K562 (cell line): ENCODE measurements around the gene ANK2. TPM values are rescaled to one million over a fixed set of nuclear protein-coding genes. Genes with fewer than 3 reads are reported as not detected.

Experiments used
- ATAC-seq: fragments of 200-7000 bp; cut with Tn5 transposase; 3 replicates; pipeline ENCODE4 v1.9.1; 2020; ENCODE audit warnings: moderate library complexity
- BruUV-seq: library from RNA; stranded (reverse); fragments of 400-500 nt; replicated peaks from 2 replicates; lab custom pipeline; 2021; lab: Mats Ljungman, UMichigan
- CTCF ChIA-PET: fragments of 300-600 bp; formaldehyde crosslinking; extraction: SDS; loops from one replicate; lab custom pipeline; 2021; ENCODE audit warnings: low intra/inter-chr PET ratio; lab: Yijun Ruan, JAX
- POLR2A ChIA-PET: fragments of 300-600, 350-650 bp; sonication (Branson Sonifier 250); formaldehyde crosslinking; extraction: SDS; loops from one replicate; lab custom pipeline; 2021; ENCODE audit warnings: antibody characterized with exemption, inconsistent platforms; lab: Yijun Ruan, JAX
- DNase-seq, 4 experiments: peaks; one replicate each; pipeline versions ENCODE4 v3.0.0 to v3.0.0-alpha.2; 2011 to 2018; ENCODE audit warnings: low spot score in 3 of 4, mixed read lengths in 3 of 4; ENCODE audit errors: extremely low read depth in 1 of 4
- FAIRE-seq: peaks from 2 replicates; lab custom pipeline; 2011; peaks lifted over from hg19 to GRCh38; lab: Jason Lieb, UNC
- H2AFZ ChIP-seq: 2 replicates; pipeline ENCODE4 v1.6.0; 2011; ENCODE audit warnings: low read depth, low read length, control low read depth, inconsistent platforms
- H3K27ac ChIP-seq: fragments of 200-600 bp; 3 replicates; pipeline ENCODE4 v1.8.0; 2011; ENCODE audit warnings: low read depth, mild to moderate bottlenecking, control low read depth, inconsistent platforms, low read length, moderate library complexity, mixed read lengths; ENCODE audit errors: extremely low read depth
- H3K27me3 ChIP-seq, 2 experiments: fragments of 300-600 bp in 1 of 2; 2 replicates in 1 of 2; 3 replicates in 1 of 2; pipeline versions ENCODE4 v1.6.0 to v1.8.0; 2011; ENCODE audit warnings: inconsistent platforms in 2 of 2, low read length in 2 of 2, mild to moderate bottlenecking in 1 of 2, mixed read lengths in 1 of 2, moderate library complexity in 1 of 2; ENCODE audit not compliant: control insufficient read depth in 2 of 2, insufficient read depth in 2 of 2
- H3K36me3 ChIP-seq: fragments of 300-600 bp; 3 replicates; pipeline ENCODE4 v1.8.0; 2011; ENCODE audit warnings: mild to moderate bottlenecking, low read length, inconsistent platforms; ENCODE audit not compliant: control insufficient read depth, insufficient read depth
- H3K4me1 ChIP-seq, 2 experiments: fragments of 200-600 bp in 1 of 2; replicated peaks in 1 of 2; 2 replicates in 1 of 2; 3 replicates in 1 of 2; pipeline versions ENCODE4 v1.5.1 to v1.8.0; 2011; ENCODE audit warnings: inconsistent platforms in 2 of 2, low read length in 2 of 2, mild to moderate bottlenecking in 1 of 2, mixed read lengths in 1 of 2, moderate library complexity in 1 of 2; ENCODE audit not compliant: control insufficient read depth in 2 of 2, insufficient read depth in 2 of 2
- H3K4me2 ChIP-seq: 2 replicates; pipeline ENCODE4 v1.6.1; 2011; ENCODE audit warnings: low read length, control low read depth, inconsistent platforms, mixed read lengths; ENCODE audit not compliant: insufficient read depth
- H3K4me3 ChIP-seq: fragments of 200-600 bp; sonication (generic), shearing (Covaris generic); 2 replicates; pipeline ENCODE4 v1.5.1; 2016; ENCODE audit warnings: control low read depth, inconsistent platforms
- H3K79me2 ChIP-seq: fragments of 200-600 bp; 3 replicates; pipeline ENCODE4 v1.8.0; 2011; ENCODE audit warnings: low read length, inconsistent platforms; ENCODE audit not compliant: control insufficient read depth, insufficient read depth
- H3K9ac ChIP-seq, 2 experiments: 2 replicates each; pipeline versions ENCODE4 v1.6.0 to v1.6.1; 2011; ENCODE audit warnings: low read depth in 2 of 2, low read length in 2 of 2, control low read depth in 1 of 2, inconsistent platforms in 1 of 2, mild to moderate bottlenecking in 1 of 2, mixed read lengths in 1 of 2; ENCODE audit not compliant: insufficient read depth in 1 of 2
- H3K9me1 ChIP-seq: one replicate; pipeline ENCODE4 v1.6.0; 2011; ENCODE audit warnings: inconsistent platforms, mild to moderate bottlenecking, low read length, moderate library complexity; ENCODE audit not compliant: control insufficient read depth, insufficient read depth
- H3K9me3 ChIP-seq: replicated peaks from 2 replicates; pipeline ENCODE4 v1.5.1; 2011; ENCODE audit warnings: low read depth, low read length, inconsistent platforms; ENCODE audit not compliant: control insufficient read depth, insufficient read depth
- H4K20me1 ChIP-seq: replicated peaks from 2 replicates; pipeline ENCODE4 v1.6.1; 2011; ENCODE audit warnings: low read length, inconsistent platforms, mixed read lengths; ENCODE audit not compliant: control insufficient read depth, insufficient read depth
- C11orf30 ChIP-seq: fragments of 450-650 bp; IDR thresholded peaks from 2 replicates; pipeline ENCODE4 v1.6.1; 2016; ENCODE audit warnings: low read depth, mild to moderate bottlenecking
- E2F1 ChIP-seq: sonication (generic); formaldehyde crosslinking; IDR thresholded peaks from 2 replicates; pipeline ENCODE4 v1.8.1; 2023; ENCODE audit warnings: mild to moderate bottlenecking, missing genetic modification reagents, moderate library complexity
- IRF2 ChIP-seq: sonication (generic); formaldehyde crosslinking; IDR thresholded peaks from 2 replicates; pipeline ENCODE4 v1.8.1; 2022; ENCODE audit warnings: mild to moderate bottlenecking, missing genetic modification reagents
- NUFIP1 ChIP-seq: fragments of 450-650 bp; IDR thresholded peaks from 2 replicates; pipeline ENCODE4 v1.6.1; 2018; ENCODE audit not compliant: partially characterized antibody
- RBFOX2 ChIP-seq: fragments of 200-400 bp; formaldehyde crosslinking; IDR thresholded peaks from 2 replicates; pipeline ENCODE4 v1.6.1; 2017; ENCODE audit warnings: low read depth, mild to moderate bottlenecking, low read length, moderate library complexity
- RFX1 ChIP-seq: fragments of 450-650 bp; IDR thresholded peaks from 2 replicates; pipeline ENCODE4 v1.6.1; 2016; ENCODE audit warnings: mild to moderate bottlenecking, moderate library complexity
- TEAD4 ChIP-seq, 2 experiments: sonication (generic) in 1 of 2; formaldehyde crosslinking in 1 of 2; IDR thresholded peaks; 2 replicates each; pipeline versions ENCODE4 v1.6.1 to v1.8.0; 2012 to 2022; ENCODE audit warnings: borderline replicate concordance in 1 of 2, inconsistent platforms in 1 of 2, low read length in 1 of 2, mild to moderate bottlenecking in 1 of 2, missing genetic modification reagents in 1 of 2
- ZC3H4 ChIP-seq: sonication (generic); formaldehyde crosslinking; IDR thresholded peaks from 2 replicates; pipeline ENCODE4 v1.9.0; 2021; ENCODE audit warnings: missing genetic modification reagents, borderline replicate concordance
- ZNF316 ChIP-seq: fragments of 450-650 bp; IDR thresholded peaks from 2 replicates; pipeline ENCODE4 v1.6.1; 2016
- ZNF586 ChIP-seq: fragments of 450-650 bp; formaldehyde crosslinking; conservative IDR thresholded peaks from 2 replicates; pipeline ENCODE4 v1.4.0; 2020; ENCODE audit warnings: mild to moderate bottlenecking, moderate library complexity
- WGBS: fragments of 100-300 bp; shearing (Covaris generic); methylation state at CpG from one replicate; pipeline ENCODE4 v1.1.6; 2016; ENCODE audit warnings: low coverage, mixed read lengths; ENCODE audit not compliant: insufficient coverage; ENCODE audit errors: missing lambda C conversion rate; 5-methylcytosine and 5-hydroxymethylcytosine counted together
- in situ Hi-C: fragments of 300-500 bp; cut with MboI; formaldehyde crosslinking; loops from 4 replicates; pipeline ENCODE4 v1.15.0; 2018; ENCODE audit warnings: inconsistent platforms, mixed read lengths
- intact Hi-C: fragments of 100-400 bp; cut with micrococcal nuclease; formaldehyde crosslinking; loops from 2 replicates; pipeline ENCODE4 v1.14.2; 2022
- polyA plus RNA-seq, 8 experiments: library from polyadenylated mRNA; depleted of rRNA in 4 of 8; stranded (reverse) in 5 of 8; unstranded in 3 of 8; fragments of >200 nt; fragmentation: Nextera tagmentation in 2 of 8; fragmentation: Illumina TruSeq in 1 of 8; extraction: Ambion mirVana in 2 of 8; extraction: Trizol in 1 of 8; gene quantifications; 2 replicates each; pipeline versions ENCODE4 v1.2.1 to v1.2.3, GENCODE V29; 2011 to 2014; ENCODE audit warnings: inconsistent platforms in 1 of 8, missing spikeins in 1 of 8
- total RNA-seq, 7 experiments: library from RNA; depleted of rRNA in 6 of 7; stranded (reverse); fragments of >200 nt in 6 of 7; fragmentation: Illumina TruSeq in 2 of 7; extraction: Trizol in 2 of 7; gene quantifications; 2 replicates each; pipeline versions ENCODE4 v1.2.1 to v1.2.3, GENCODE V29; 2011 to 2021; ENCODE audit warnings: low replicate concordance in 1 of 7

The ANK2 gene
- total and polyA plus RNA-seq, 9 of the 15 experiments (the other 6 are each of a cell fraction or from before 2014, with no cell fraction given), result 0.07 to 0.24 TPM; not detected in 7

DNA sequence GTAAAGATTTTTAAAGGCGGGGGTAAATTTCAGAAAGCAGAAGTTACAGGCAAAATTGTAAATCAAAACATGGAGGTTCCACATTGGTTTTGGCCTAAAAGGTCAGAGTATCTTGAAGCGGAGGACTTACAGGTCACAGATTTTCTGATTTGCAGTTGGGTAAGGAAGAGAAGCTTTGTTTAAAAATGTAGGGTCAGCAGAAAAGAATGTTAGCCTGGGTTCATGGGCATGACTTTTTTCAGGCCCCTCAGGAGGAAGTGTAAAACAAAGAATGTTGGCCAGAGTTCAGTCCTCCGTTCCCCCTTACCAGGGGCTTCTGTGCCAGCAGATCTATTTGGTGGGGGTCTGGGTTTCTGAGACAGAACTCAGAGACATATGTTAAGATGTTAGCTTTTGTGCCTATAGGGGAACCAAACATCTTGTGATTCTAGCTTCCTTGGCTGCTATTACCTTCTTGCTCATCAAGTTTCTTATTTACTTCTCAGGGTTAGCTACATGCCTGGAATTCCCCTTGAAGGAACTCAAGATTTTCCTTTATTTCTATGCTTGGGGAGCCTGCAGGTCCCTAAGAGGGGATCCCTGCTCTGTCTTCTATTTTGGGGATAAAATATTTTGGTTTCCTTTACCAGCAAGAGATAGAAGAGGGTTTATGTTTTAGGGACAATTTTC lies 160.3 kb downstream of the ANK2 start:
- Histone ChIP-seq H2AFZ (no peak overlapping the region), H3K36me3 (no peaks in the 10 kb centered on the region), H3K79me2 (no peaks in the 10 kb centered on the region), H3K4me3 (no peak overlapping the region), H3K4me2 (no peak overlapping the region), H3K9me1 (no peaks in the 10 kb centered on the region), H3K27me3 (no peaks in the 10 kb centered on the region), H3K4me1 (no peaks in the 10 kb centered on the region), H3K9me3 (0 out of 2 replicates have a peak, but pooled peaks cover 1% of the 10 kb centered on the region), H3K27ac (no peak overlapping the region), H3K9ac (no peak overlapping the region), H4K20me1 (no peaks in the 10 kb centered on the region)
- TF ChIP-seq ZC3H4 (CRISPR knock-in tag) (no peak), RBFOX2 (no peak), C11orf30 (peak; percentile 5; the same call in 1 of the 2 replicates), TEAD4 (IDR thresholded peaks at IDR 0.05; ENCODE audit: low read length) (no peak), TEAD4 (CRISPR knock-in tag; IDR thresholded peaks at IDR 0.05; ENCODE audit: borderline replicate concordance) (no peak), ZNF586 (CRISPR knock-in tag) (no peak), IRF2 (CRISPR knock-in tag) (no peak), NUFIP1 (no peak), ZNF316 (peak; percentile 31; the same call in 1 of the 2 replicates), E2F1 (CRISPR knock-in tag) (no peak), RFX1 (no peak)
- FAIRE-seq (no peak), DNase-seq (no peak), ATAC-seq (no peak)
- CTCF ChIA-PET, result no interaction called here
- in situ Hi-C loops (no loop called here), intact Hi-C loops (no loop called here)
- BruUV-seq, result no TSS peak
- POLR2A ChIA-PET, result no interaction called here
- 6% methylated on average over 3 of the region's 3 CpGs for WGBS
